C4-2B (cell line): ENCODE data around the gene BAIAP2L2.

ENCODE experiments used
- CTCF ChIP-seq: fragments of 450-650 bp; conservative IDR thresholded peaks from 2 replicates; pipeline ENCODE4 v1.5.1; 2017; ENCODE audit warnings: mild to moderate bottlenecking
- ZFX ChIP-seq: fragments of 450-650 bp; IDR thresholded peaks from 2 replicates; pipeline ENCODE4 v1.6.1; 2017

DNA sequence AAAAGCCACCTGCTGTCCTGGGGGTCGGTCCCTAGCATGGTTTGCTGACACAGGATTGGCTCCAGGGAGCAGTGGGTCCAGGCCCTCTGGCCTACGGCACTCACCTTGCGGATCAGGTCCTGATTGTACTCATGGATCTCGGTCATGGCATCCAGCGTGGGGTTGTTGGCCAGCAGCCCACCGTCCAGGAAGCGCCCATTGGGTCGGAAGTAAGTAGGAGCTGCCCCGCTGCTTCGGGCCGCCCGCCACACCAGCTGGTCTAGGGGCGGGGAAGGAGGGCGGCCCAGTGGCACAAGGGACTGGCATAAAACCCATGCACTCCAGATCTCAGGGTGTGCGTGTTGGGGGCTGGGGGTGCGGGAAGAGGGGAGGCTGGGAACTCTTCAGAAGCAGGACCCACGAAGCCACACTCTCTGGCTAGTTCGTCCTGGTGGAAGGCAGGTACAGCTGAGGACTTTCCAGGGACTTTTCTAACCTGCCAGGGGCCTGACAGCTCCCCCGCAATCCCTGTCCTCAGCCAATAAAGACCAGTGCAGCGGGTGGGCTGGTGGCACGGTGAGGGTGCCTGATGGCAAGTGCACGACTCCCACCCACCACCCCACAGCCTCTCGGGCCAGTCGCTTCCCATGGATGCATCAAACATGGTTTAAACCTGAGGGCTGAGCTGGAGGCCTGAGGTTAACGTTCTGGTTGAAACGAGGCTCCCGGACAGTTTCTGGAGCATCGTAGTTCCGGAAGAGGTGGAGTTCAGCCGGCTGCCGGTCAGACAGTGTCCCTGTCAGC, 5.1 kb upstream of the BAIAP2L2 start:
- TF ChIP-seq CTCF (no peak), ZFX (no peak)
